Retinal pigment epithelial cell (primary cell): ENCODE data around the gene WNT8A.
"Not testable (repeated sequence)": the region's sequence is repeated elsewhere in the genome, so short reads cannot be mapped to it uniquely, and the experiment has no call there.

Source experiments
- DNase-seq: peaks from one replicate; pipeline ENCODE4 v3.0.0-alpha.2; 2010; ENCODE audit warnings: low read depth
- H3K4me3 ChIP-seq: 2 replicates; pipeline ENCODE4 v1.5.1; 2011; ENCODE audit warnings: mild to moderate bottlenecking, low read length, control low read depth, moderate library complexity
- CTCF ChIP-seq: conservative IDR thresholded peaks from 2 replicates; pipeline ENCODE4 v1.5.1; 2011; ENCODE audit warnings: low read depth, low read length, control low read depth, inconsistent platforms

Gene WNT8A

GRCh38 chr5:138083702-138084101, at the start of gene WNT8A:
Gene WNT8A (plus strand): TSS chr5:138084033. CDS start chr5:138084128, 95 bp downstream.
- no peak for TF ChIP-seq CTCF
- H3K4me3 ChIP-seq = no peak within 1 kb of the TSS
- no peak for DNase-seq

GRCh38 chr5:138035605-138036537, 48.0 kb upstream of the WNT8A start:
- no peak overlapping the region for H3K4me3 ChIP-seq
- TF ChIP-seq CTCF = peak; percentile 80
- DNase-seq = peak; percentile 72

- H3K4me3 ChIP-seq = no peak overlapping the region
- no peak for DNase-seq
- no peak for TF ChIP-seq CTCF
Observed at GRCh38 chr5:138037271-138037670, 46.6 kb upstream of the WNT8A start.

- no peak overlapping the region for H3K4me3 ChIP-seq
- no peak for DNase-seq
- no peak for TF ChIP-seq CTCF
Observed at GRCh38 chr5:138037907-138038633, 45.8 kb upstream of the WNT8A start.

GRCh38 chr5:138038826-138039225, 45.0 kb upstream of the WNT8A start:
- no peak for TF ChIP-seq CTCF
- no peak for DNase-seq
- no peak overlapping the region for H3K4me3 ChIP-seq

GRCh38 chr5:138045283-138045682, 38.5 kb upstream of the WNT8A start:
- DNase-seq, H3K4me3 ChIP-seq: not testable (repeated sequence)

GRCh38 chr5:138051441-138052296, 32.2 kb upstream of the WNT8A start:
- DNase-seq = no peak
- TF ChIP-seq CTCF = no peak
- no peak overlapping the region for H3K4me3 ChIP-seq

- not testable (repeated sequence) for DNase-seq, H3K4me3 ChIP-seq
Observed at GRCh38 chr5:138052718-138053117, 31.1 kb upstream of the WNT8A start.
